Mucosa of descending colon (tissue), 3 donors: ENCODE results near the gene CITED1. TPM values are rescaled to one million over a fixed set of nuclear protein-coding genes. Genes with fewer than 3 reads are reported as not detected.
"Not testable (repeated sequence)": the region's sequence is repeated elsewhere in the genome, so short reads cannot be mapped to it uniquely, and the experiment has no call there.

Source experiments
- ATAC-seq: fragments of 200-7000 bp; cut with Tn5 transposase; one replicate; pipeline ENCODE4 v1.9.1; 2020; ENCODE audit warnings: mild to moderate bottlenecking, moderate library complexity
- DNase-seq, 3 donors: peaks; one replicate each; pipeline ENCODE4 v3.0.0-alpha.2; 2020
- H3K36me3 ChIP-seq: fragments of 200-600 bp; one replicate; pipeline ENCODE4 v1.8.0; 2021; ENCODE audit warnings: low read depth, mild to moderate bottlenecking
- H3K4me1 ChIP-seq: fragments of 200-600 bp; one replicate; pipeline ENCODE4 v1.8.0; 2021; ENCODE audit warnings: low read depth, mild to moderate bottlenecking
- H3K4me3 ChIP-seq: fragments of 200-600 bp; one replicate; pipeline ENCODE4 v1.8.0; 2021; ENCODE audit warnings: mild to moderate bottlenecking
- H3K9me3 ChIP-seq: fragments of 200-600 bp; one replicate; pipeline ENCODE4 v1.8.0; 2021; ENCODE audit warnings: mild to moderate bottlenecking
- intact Hi-C, 2 donors: fragments of 100-400 bp; cut with DNase I in 1 of 2; cut with micrococcal nuclease in 1 of 2; formaldehyde crosslinking; loops; one replicate each; pipeline versions ENCODE4 v1.11.0 to v1.11.1; 2022; cut with DNase I, micrococcal nuclease
- total RNA-seq, 3 donors: library from RNA; stranded (reverse); fragmentation: NEBNext Ultra II Directional in 2 of 3; extraction: Animal tissue kit (Norgen Biotek cat#: 25700) in 2 of 3; gene quantifications; one replicate each; pipeline versions ENCODE4 v1.2.1 to v1.2.4, GENCODE V29; 2021 to 2023
- TF ChIP-seq, protein P1 (sequence below): fragments of 200-600 bp; IDR thresholded peaks from one replicate; pipeline ENCODE4 v1.8.0; 2022; ENCODE audit warnings: antibody characterized with exemption, mild to moderate bottlenecking
- donor health status: DM: no; HTN: no; CAD: no; lungs with moderate emphysema.
- donor health status: DM: no; HTN: no; CAD: no.
- donor health status: DM: no; HTN: yes; CAD: no.

CITED1 gene
- total RNA-seq, 3 donors from 2014 or later = 0.67 to 0.70 TPM; not detected in 1

DNA sequence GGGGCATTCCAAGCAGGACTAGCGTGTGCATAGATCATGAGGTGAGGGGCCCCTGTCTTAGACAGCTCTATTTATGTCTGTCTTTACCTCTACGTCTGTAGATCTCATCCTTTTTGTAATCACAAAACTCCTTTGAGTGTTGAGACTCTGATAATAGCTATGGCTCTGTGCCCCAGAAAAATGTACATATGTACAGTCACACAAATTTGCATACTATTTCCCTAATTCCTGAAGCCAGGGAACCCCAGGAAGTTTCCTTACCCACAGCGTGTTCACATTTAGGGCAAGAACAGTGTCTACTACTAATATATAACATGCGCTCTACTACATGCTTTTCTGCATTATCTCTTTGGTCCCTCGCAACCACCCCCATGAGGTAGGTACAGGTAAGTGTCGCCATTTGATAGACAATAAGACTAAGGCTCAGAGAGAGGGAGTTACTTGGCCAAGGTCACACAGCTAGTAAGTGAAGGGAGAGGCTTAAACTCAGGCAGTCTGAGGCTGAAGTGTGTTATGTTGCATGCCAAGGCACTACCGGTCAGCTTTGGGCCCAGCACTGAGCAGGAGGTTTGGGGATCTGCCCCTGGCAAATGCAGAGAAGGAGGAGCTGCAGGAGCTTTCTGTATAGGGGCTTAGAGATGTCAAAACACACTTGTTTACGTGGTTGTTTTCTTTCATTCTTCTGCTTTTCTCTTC is 21.0 kb upstream of the CITED1 start:
- H3K9me3 ChIP-seq = no peaks in the 10 kb centered on the region
- no peak overlapping the region for H3K4me3 ChIP-seq
- ATAC-seq (no peak), DNase-seq (no peak)
- no peaks in the 10 kb centered on the region for H3K36me3 ChIP-seq
- intact Hi-C loops = no loop called here
- no peaks in the 10 kb centered on the region for H3K4me1 ChIP-seq
- TF ChIP-seq, protein P1, sequence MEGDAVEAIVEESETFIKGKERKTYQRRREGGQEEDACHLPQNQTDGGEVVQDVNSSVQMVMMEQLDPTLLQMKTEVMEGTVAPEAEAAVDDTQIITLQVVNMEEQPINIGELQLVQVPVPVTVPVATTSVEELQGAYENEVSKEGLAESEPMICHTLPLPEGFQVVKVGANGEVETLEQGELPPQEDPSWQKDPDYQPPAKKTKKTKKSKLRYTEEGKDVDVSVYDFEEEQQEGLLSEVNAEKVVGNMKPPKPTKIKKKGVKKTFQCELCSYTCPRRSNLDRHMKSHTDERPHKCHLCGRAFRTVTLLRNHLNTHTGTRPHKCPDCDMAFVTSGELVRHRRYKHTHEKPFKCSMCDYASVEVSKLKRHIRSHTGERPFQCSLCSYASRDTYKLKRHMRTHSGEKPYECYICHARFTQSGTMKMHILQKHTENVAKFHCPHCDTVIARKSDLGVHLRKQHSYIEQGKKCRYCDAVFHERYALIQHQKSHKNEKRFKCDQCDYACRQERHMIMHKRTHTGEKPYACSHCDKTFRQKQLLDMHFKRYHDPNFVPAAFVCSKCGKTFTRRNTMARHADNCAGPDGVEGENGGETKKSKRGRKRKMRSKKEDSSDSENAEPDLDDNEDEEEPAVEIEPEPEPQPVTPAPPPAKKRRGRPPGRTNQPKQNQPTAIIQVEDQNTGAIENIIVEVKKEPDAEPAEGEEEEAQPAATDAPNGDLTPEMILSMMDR = no peak

DNA sequence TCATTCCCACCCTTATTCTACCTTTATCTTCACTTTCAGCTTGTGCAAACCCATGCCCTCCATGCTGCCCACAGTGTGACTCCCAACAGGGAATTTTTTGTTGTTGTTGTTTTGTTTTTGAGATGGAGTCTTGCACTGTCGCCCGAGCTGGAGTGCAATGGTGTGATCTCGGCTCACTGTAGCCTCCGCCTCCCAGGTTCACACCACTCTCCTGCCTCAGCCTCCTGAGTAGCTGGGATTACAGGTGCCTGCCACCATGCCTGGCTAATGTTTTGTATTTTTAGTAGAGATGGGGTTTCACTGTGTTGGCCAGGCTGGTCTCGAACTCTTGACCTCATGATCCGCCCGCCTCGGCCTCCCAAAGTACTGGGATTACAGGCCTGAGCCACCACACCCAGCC is 13.9 kb upstream of the CITED1 start:
- intact Hi-C loops, H3K4me1 ChIP-seq, DNase-seq, H3K9me3 ChIP-seq, H3K36me3 ChIP-seq, H3K4me3 ChIP-seq, ATAC-seq: not testable (repeated sequence)

DNA sequence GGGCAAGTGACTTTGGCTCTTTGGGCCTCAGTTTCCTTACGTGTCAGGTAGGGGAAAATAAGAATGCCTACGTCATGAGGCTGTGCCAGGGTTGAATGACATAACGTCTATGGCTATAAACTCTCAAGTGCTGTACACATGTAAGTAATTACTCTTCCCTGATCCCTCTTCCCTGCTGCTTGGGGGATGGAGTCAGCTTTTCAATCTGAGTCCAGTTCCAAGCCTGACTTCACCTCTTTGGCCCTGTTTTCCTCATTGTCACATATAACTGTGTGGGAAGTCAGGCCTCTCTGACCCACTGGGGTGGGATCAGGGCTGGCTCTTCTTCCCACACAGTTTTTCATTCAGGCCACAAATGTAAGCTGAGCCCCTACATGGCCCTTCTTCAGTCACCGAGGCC is 11.4 kb upstream of the CITED1 start:
- TF ChIP-seq, protein P1 = no peak
- no peaks in the 10 kb centered on the region for H3K4me1 ChIP-seq
- H3K4me3 ChIP-seq = no peak overlapping the region
- intact Hi-C loops = no loop called here
- DNase-seq = no peak
- no peaks in the 10 kb centered on the region for H3K9me3 ChIP-seq
- no peaks in the 10 kb centered on the region for H3K36me3 ChIP-seq
- peak; percentile 14 for ATAC-seq

DNA sequence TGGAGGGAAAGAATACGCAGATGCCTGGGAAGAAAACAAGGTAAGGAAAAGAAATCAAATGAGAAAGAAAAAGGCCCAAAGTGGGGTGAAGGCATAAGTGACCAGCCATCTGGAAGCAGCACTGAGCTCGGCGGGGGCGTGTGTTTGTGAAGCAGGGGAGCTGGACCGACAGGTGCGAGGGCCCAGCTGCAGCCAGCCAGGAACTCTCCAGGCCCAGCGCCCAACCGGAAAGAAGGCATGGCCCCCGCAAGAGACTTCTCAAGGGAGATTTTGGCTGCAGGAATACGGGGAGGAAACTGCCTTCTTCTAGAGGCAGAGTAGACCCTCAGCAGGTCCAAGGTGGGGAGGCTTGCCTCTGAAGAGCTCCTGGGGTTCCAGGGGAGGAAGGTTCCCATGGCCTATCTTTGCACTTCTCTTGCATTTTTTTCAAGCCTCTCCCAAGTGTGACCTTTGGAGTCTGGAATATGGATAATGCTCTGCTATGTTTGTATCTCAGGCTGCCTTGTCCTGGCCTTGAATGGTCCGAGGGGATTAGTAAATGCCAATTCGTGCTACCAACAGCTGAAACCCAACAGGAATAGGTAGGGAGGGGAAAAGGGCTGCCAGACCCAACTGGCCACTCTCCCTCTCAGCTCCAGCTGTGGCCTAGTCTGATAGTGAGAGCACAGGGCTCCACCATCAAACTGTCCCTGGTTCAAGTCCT is 10.8 kb upstream of the CITED1 start:
- ATAC-seq (peak; percentile 73), DNase-seq (peak in 2 of 3 donors; percentile 20 to 37)
- Histone ChIP-seq H3K4me3 (no peak overlapping the region), H3K9me3 (no peaks in the 10 kb centered on the region), H3K36me3 (no peaks in the 10 kb centered on the region), H3K4me1 (no peaks in the 10 kb centered on the region)
- TF ChIP-seq, protein P1 = no peak
- intact Hi-C loops = no loop called here

DNA sequence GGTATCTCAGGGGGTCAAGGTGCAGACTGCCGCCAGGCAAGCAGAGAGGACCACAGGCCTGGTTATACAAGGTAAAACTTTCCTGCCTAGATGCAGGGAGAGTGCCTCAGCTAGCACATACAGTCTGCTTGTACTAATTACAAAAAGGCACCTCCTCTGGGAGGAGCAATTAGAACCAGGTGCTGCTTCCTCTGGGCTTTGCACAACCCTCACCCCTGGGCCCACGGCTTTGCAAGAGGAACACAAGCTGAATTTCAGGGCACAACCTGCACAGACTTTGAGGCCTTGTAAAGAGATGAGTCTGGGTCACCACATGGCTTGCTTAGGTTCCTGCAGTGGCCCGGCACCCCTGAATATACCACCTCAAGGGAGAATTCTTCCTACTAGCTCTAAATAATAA is 9.2 kb upstream of the CITED1 start:
- DNase-seq = no peak
- intact Hi-C loops = no loop called here
- peak; percentile 16 for ATAC-seq
- Histone ChIP-seq H3K36me3 (no peaks in the 10 kb centered on the region), H3K4me1 (no peaks in the 10 kb centered on the region), H3K4me3 (no peak overlapping the region), H3K9me3 (no peaks in the 10 kb centered on the region)
- TF ChIP-seq, protein P1 = no peak
